NCI-H146 (cell line): ENCODE measurements around the gene ADORA1.

Experiments used
- DNase-seq: peaks from one replicate; lab custom pipeline; 2025; lab: John Stamatoyannopoulos, UW

Gene ADORA1

GRCh38 chr1:203216274-203217138 lies 89.0 kb downstream of the ADORA1 start:
- peak; percentile 67 for DNase-seq
